ENCODE data around the gene CAMTA1. TPM values are rescaled to one million over a fixed set of nuclear protein-coding genes. Genes with fewer than 3 reads are reported as not detected.
A peak's percentile ranks its signal among the peaks of the same experiment; 100 is the strongest.

Gene CAMTA1
- total RNA-seq, 2 donors from 2014 or later = 100 to 102 TPM

DNA sequence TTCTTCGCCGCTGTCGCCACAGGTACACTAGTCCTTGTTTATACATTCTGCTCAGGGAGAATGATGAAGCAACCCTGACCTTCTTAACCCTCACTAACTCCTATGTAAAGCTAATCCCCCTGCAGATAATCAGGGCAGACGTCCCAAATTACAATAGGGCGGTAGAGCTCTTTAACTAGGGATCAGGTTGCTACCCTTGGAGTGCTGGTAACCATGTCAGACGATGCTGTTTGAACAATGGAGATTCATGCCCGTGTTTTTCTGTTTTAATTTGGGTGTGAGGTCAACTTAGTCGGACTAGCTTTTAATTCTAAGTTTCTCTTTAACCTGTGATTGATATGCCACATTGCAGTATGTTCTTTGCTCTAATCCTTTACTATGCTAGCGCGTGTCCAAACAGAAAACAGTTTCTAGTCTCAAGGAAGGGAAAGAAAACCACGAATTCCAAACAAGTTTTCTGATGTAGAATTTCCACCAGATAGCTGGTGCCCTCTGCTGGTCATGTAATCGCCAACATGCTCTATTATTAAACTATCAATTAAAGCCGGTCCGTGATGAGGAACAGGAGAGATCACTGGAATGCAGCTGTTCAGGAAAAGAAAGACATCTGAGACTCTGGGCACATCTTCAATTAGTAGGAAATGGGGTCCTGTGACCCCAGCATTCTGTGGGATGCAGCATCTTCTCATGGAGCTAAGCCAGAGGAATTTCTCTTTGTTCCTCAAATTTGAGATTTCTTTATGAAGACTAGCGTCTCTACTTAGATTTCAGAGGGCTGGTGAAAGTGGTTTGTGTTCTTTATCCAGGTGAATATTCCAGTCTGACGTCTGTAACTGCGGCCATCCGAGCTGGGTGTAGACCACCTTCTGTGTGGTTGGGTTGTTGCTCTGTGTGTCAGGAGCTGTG, 967.5 kb downstream of the CAMTA1 start:
- H3K4me1 ChIP-seq (replicated peaks) = no peaks in the 10 kb centered on the region
- H3K4me3 ChIP-seq = peak overlapping the region in 1 of 2 donors; percentile 10
- intact Hi-C loops (cut with DNase I) = loop anchor here (2.0 to 5.0 kb wide), 2 partner anchors 84 to 150 kb away; no protein-coding TSS in a partner anchor
- peak; percentile 80 for DNase-seq (ENCODE audit: low spot score)
- WGBS = 26% methylated on average over 18 of the region's 18 CpGs
- no peaks in the 10 kb centered on the region for H3K27me3 ChIP-seq (replicated peaks; ENCODE audit: insufficient read depth)
- H3K27ac ChIP-seq = peak overlapping the region in 1 of 2 donors; percentile 11
- TF ChIP-seq POLR2AphosphoS5 (IDR thresholded peaks at IDR 0.05) (peak; percentile 63), POLR2A (IDR thresholded peaks at IDR 0.05) (no peak)
- TF ChIP-seq, protein P1, sequence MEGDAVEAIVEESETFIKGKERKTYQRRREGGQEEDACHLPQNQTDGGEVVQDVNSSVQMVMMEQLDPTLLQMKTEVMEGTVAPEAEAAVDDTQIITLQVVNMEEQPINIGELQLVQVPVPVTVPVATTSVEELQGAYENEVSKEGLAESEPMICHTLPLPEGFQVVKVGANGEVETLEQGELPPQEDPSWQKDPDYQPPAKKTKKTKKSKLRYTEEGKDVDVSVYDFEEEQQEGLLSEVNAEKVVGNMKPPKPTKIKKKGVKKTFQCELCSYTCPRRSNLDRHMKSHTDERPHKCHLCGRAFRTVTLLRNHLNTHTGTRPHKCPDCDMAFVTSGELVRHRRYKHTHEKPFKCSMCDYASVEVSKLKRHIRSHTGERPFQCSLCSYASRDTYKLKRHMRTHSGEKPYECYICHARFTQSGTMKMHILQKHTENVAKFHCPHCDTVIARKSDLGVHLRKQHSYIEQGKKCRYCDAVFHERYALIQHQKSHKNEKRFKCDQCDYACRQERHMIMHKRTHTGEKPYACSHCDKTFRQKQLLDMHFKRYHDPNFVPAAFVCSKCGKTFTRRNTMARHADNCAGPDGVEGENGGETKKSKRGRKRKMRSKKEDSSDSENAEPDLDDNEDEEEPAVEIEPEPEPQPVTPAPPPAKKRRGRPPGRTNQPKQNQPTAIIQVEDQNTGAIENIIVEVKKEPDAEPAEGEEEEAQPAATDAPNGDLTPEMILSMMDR (IDR thresholded peaks at IDR 0.05) = peak; percentile 63 to 93 (median 82)
- no peaks in the 10 kb centered on the region for H3K36me3 ChIP-seq
- no peaks in the 10 kb centered on the region for H3K9me3 ChIP-seq

DNA sequence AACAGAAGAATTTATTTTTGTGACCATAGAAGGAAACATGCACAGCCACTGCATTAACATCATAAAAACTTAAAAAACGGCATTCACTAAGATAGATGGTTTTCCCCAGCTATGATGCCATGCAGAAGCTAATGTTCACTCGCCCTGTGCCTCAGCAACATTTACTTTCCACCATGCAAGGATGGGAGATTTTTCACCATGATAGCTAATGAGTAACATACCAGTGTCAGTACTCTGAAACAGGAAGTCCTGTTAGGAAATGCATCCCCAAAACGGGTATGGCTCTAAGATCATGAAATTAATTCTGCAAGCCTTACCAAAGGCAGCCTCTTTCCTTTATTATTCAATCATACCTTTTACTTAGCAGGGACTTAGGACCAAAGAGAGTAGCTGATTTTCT, 968.4 kb downstream of the CAMTA1 start:
- WGBS = 72% methylated on average over 3 of the region's 3 CpGs
- no peak for TF ChIP-seq POLR2AphosphoS5 (IDR thresholded peaks at IDR 0.05)
- TF ChIP-seq POLR2A (IDR thresholded peaks at IDR 0.05) = no peak
- TF ChIP-seq, protein P1 (IDR thresholded peaks at IDR 0.05) = no peak
- intact Hi-C loops (cut with DNase I) = loop anchor here (2.0 to 5.0 kb wide), 2 partner anchors 85 to 149 kb away; no protein-coding TSS in a partner anchor

DNA sequence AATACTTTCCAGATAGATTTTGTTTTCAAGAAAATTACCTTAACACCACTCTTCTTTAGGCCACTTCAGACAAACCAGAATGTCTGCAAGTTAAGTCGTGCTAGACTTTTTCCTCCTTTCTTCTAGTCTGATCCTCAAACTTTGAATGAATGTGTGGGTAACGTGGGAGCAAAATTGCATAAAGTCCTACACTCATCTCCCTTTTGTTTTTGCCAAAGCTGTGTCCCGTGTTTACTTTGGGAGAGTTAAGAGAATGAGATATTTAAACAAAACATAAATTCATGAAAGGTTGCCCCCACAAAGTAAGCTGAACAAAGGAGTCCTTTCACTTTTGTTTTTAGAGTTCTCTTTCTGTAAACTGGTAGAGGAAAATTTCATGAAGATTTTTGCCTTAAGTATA, 969.0 kb downstream of the CAMTA1 start:
- DNase-seq (ENCODE audit: low spot score) = no peak
- WGBS = 51% methylated on average over 3 of the region's 3 CpGs
- Histone ChIP-seq H3K27me3 (replicated peaks; ENCODE audit: insufficient read depth) (no peaks in the 10 kb centered on the region), H3K36me3 (no peaks in the 10 kb centered on the region), H3K4me1 (replicated peaks) (no peaks in the 10 kb centered on the region), H3K4me3 (no peak overlapping the region), H3K9me3 (no peaks in the 10 kb centered on the region), H3K27ac (no peak overlapping the region)
- TF ChIP-seq, protein P1 (IDR thresholded peaks at IDR 0.05) = no peak
- TF ChIP-seq POLR2AphosphoS5 (IDR thresholded peaks at IDR 0.05) (no peak), POLR2A (IDR thresholded peaks at IDR 0.05) (no peak)
- intact Hi-C loops (cut with DNase I) = loop anchor here (5.0 kb wide), 1 partner anchor 148 kb away; no protein-coding TSS in a partner anchor

More for the DNA sequence above, 968.4 kb downstream of the CAMTA1 start:
- Histone ChIP-seq H3K4me1 (replicated peaks) (no peaks in the 10 kb centered on the region), H3K4me3 (no peak overlapping the region), H3K36me3 (no peaks in the 10 kb centered on the region), H3K27me3 (replicated peaks; ENCODE audit: insufficient read depth) (no peaks in the 10 kb centered on the region), H3K9me3 (no peaks in the 10 kb centered on the region), H3K27ac (no peak overlapping the region)
- DNase-seq (ENCODE audit: low spot score) = no peak

DNA sequence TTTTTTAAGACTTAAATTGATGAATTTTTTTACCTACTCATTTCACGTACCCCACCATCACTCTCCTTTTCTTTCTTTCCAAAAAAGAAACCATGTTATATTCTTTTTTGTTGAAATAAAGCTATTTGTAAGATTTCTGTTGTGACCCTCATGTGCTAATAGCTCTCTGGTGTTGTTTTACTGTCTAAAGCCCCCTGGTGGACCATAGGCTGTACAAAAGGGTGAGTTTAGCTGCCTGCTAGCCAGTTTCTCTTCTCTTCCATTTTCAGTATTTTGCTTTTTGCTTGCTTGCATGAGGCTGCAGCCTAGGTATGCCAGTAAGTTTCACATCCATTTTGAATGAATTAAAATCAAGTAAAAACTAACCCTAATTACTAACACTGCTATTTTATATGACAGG, 970.2 kb downstream of the CAMTA1 start:
- Histone ChIP-seq H3K27me3 (replicated peaks; ENCODE audit: insufficient read depth) (no peaks in the 10 kb centered on the region), H3K4me1 (replicated peaks) (no peaks in the 10 kb centered on the region), H3K36me3 (no peaks in the 10 kb centered on the region), H3K9me3 (no peaks in the 10 kb centered on the region), H3K4me3 (no peak overlapping the region), H3K27ac (no peak overlapping the region)
- WGBS = 100% methylated on average over 1 of the region's 1 CpG
- TF ChIP-seq, protein P1 (IDR thresholded peaks at IDR 0.05) = no peak
- no peak for TF ChIP-seq POLR2A (IDR thresholded peaks at IDR 0.05)
- no peak for DNase-seq (ENCODE audit: low spot score)
- intact Hi-C loops (cut with DNase I) = no loop called here

Data from prostate gland (tissue), 2 donors.